ENCODE results near the gene AFP.
"Not testable (repeated sequence)": the region's sequence is repeated elsewhere in the genome, so short reads cannot be mapped to it uniquely, and the experiment has no call there.

AFP gene
- 0 reads per million in 2 donors for total RNA-seq

GRCh38 chr4:73435984-73436383 lies at the start of gene AFP:
AFP (plus strand) TSS chr4:73436221; CDS start chr4:73436263, 42 bp downstream.
- no peak for DNase-seq

GRCh38 chr4:73387552-73387951 lies 48.5 kb upstream of the AFP start:
- DNase-seq: no peak

- DNase-seq: no peak
These were observed 47.1 kb upstream of the AFP start for GRCh38 chr4:73388887-73389286.

DNA sequence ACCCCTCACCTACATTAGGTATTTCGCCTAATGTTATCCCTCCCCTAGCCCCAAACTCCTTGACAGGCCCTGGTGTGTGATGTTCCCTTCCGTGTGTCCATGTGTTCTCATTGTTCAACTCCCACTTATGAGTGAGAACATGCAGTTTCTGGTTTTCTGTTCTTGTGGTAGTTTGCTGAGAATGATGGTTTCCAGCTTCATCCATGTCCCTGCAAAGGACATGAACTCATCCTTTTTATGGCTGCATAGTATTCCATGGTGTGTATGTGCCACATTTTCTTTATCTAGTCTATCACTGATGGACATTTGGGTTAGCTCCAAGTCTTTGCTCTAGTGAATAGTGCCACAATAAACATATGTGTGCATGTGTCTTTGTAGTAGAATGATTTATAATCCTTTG lies 46.4 kb upstream of the AFP start:
- not testable (repeated sequence) for DNase-seq

DNA sequence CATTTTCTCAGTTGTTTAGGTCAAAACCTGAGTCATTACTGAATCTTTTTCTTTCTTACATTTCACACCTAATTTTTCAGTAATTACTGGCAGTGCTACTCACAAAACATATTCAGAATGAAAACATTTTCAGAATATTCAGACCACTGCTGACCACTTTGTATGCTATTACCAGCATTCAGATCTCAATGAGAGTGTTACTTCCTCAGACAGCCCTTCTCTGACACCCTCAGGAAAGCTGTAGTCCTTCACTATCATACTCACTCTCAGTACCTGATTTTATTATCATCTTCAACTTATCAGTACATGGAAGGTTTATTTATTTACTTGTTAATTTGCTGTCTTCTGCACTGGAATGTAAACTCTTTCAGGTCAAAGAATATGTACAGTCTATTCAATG lies 44.2 kb upstream of the AFP start:
- no peak for DNase-seq

DNA sequence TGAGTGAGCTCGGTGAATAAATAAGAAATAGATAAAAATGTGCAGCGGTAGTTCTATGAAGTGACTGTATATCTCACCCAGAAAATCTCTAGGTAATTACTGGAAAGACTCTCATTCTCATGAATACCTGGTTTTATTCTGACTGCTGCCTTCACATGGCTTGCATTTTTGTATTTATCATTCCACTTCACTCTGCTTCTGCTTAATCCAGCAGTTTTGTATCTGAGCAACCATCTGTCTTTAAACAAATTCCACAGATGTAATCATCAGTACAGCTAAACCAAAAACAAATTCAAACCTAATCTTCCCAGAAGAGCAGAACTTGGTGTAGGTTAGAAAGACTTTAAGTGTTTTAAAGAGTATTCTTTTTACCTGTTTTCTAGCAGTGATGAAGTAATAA lies 43.1 kb upstream of the AFP start:
- no peak for DNase-seq

DNA sequence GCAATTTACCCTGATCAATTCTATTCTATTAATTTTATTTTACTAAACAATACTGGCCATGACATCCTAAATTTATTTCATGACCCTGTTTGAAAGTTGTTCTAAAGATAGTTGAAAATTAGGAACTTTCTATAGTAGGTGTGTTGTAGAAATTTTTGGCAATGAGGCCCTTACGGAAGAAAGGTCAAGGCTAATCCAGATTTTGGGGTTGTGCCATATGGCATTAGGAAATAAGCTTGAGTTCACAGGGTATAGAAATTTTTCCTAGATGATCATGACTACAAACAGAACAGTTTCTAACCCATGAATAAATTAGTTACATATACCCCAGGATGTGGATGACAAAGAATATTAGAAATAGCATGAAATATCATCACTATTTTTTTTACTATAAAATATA lies 39.7 kb upstream of the AFP start:
- no peak for DNase-seq

- DNase-seq: no peak
These were observed 38.7 kb upstream of the AFP start for GRCh38 chr4:73396993-73397972.

DNA sequence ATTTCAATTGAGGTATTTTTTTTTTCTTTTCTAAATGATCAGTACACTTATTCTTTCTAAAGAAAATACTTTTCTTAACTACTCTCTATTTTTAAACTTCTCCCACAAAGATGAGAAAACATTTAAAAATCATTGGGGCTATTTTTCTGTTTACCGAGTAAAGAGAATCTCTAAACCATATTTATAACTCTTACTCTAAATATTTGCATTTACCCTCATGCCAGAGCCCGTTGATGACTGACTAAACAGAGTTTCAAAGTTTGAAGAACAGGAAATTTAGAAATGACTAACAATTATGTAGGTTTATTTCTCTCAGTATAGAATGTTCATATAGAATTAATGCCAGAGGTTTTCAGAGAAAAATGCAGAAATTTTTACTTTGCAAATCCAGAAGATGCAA lies 34.6 kb upstream of the AFP start:
- DNase-seq: no peak

GRCh38 chr4:73404042-73404441 lies 32.0 kb upstream of the AFP start, which contains the start of gene ALB:
ALB (plus strand) TSS chr4:73404287; CDS start chr4:73404328, 41 bp downstream.
- no peak for DNase-seq

DNA sequence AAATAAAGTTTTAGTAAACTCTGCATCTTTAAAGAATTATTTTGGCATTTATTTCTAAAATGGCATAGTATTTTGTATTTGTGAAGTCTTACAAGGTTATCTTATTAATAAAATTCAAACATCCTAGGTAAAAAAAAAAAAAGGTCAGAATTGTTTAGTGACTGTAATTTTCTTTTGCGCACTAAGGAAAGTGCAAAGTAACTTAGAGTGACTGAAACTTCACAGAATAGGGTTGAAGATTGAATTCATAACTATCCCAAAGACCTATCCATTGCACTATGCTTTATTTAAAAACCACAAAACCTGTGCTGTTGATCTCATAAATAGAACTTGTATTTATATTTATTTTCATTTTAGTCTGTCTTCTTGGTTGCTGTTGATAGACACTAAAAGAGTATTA lies 31.6 kb upstream of the AFP start:
- no peak for DNase-seq

- DNase-seq: no peak
These were observed 30.9 kb upstream of the AFP start for GRCh38 chr4:73405138-73405537.

GRCh38 chr4:73406548-73406875 lies 29.5 kb upstream of the AFP start:
- no peak for DNase-seq

GRCh38 chr4:73407227-73407673 lies 28.8 kb upstream of the AFP start:
- DNase-seq: no peak

- no peak for DNase-seq
These were observed 27.7 kb upstream of the AFP start for GRCh38 chr4:73408181-73408867.

- DNase-seq: no peak
These were observed 26.8 kb upstream of the AFP start for GRCh38 chr4:73409012-73409862.

GRCh38 chr4:73409978-73410548 lies 26.0 kb upstream of the AFP start:
- no peak for DNase-seq

- no peak for DNase-seq
These were observed 24.9 kb upstream of the AFP start for GRCh38 chr4:73410916-73411730.

- no peak for DNase-seq
These were observed 24.1 kb upstream of the AFP start for GRCh38 chr4:73411731-73412414.

GRCh38 chr4:73413294-73413755 lies 22.7 kb upstream of the AFP start:
- no peak for DNase-seq

GRCh38 chr4:73414936-73415271 lies 21.1 kb upstream of the AFP start:
- DNase-seq: no peak

Data from T-helper 2 cell (primary cell).